ENCODE measurements around the gene SYTL3. TPM values are rescaled to one million over a fixed set of nuclear protein-coding genes. Genes with fewer than 3 reads are reported as not detected.

The SYTL3 gene
- total and polyA plus RNA-seq, 9 of the 15 experiments (the other 6 are each of a cell fraction or from before 2014, with no cell fraction given), result 0.04 to 0.46 (median 0.17) TPM; not detected in 1

- FAIRE-seq (peak; percentile 67), ATAC-seq (peak; percentile 28), DNase-seq (ENCODE audit: extremely low read depth in 1 of 4, low spot score in 3 of 4) (no peak)
- 9% methylated on average over 27 of the region's 27 CpGs for WGBS (ENCODE audit: insufficient coverage, low coverage, missing lambda C conversion rate)
- Histone ChIP-seq H3K36me3 (ENCODE audit: control insufficient read depth, insufficient read depth, low read length) (no peaks in the 10 kb centered on the region), H3K9me1 (ENCODE audit: control insufficient read depth, insufficient read depth, low read length) (no peaks in the 10 kb centered on the region), H3K9me3 (replicated peaks; ENCODE audit: control insufficient read depth, insufficient read depth, low read depth, low read length) (no peaks in the 10 kb centered on the region), H4K20me1 (replicated peaks; ENCODE audit: control insufficient read depth, insufficient read depth, low read length) (peaks cover 4% of the 10 kb centered on the region), H3K27me3 (ENCODE audit: control insufficient read depth in 2 of 2, insufficient read depth in 2 of 2, low read length in 2 of 2) (peaks cover 64 to 74% of the 10 kb centered on the region in 2 experiments), H3K9ac (ENCODE audit: insufficient read depth in 1 of 2, low read depth in 2 of 2, low read length in 2 of 2) (no peak overlapping the region), H3K4me1 (replicated peaks in 1 of 2; ENCODE audit: control insufficient read depth in 2 of 2, insufficient read depth in 2 of 2, low read length in 2 of 2) (peaks cover 0 to 3% of the 10 kb centered on the region in 2 experiments; a peak in 1 of 5 replicates), H3K4me3 (no peak overlapping the region), H2AFZ (ENCODE audit: low read depth, low read length) (0 out of 2 replicates have a peak overlapping the region, but pooled peaks have one; percentile 7), H3K27ac (ENCODE audit: extremely low read depth, low read depth, low read length) (no peak overlapping the region), H3K4me2 (ENCODE audit: insufficient read depth, low read length) (no peak overlapping the region), H3K79me2 (ENCODE audit: control insufficient read depth, insufficient read depth, low read length) (no peaks in the 10 kb centered on the region)
- TF ChIP-seq NR1H2 (CRISPR knock-in tag; IDR thresholded peaks at IDR 0.05), result no peak
- no peak for TF ChIP-seq NFIX (CRISPR knock-in tag; IDR thresholded peaks at IDR 0.05; ENCODE audit: low read depth)
- TF ChIP-seq CBX2 (IDR thresholded peaks at IDR 0.05; ENCODE audit: insufficient read depth, low read length, poor library complexity, severe bottlenecking), result peak; percentile 95
- no peak for TF ChIP-seq GTF2B (IDR thresholded peaks at IDR 0.05; ENCODE audit: extremely low read depth, insufficient read length)
- no peak for TF ChIP-seq NCOA1 (IDR thresholded peaks at IDR 0.05; ENCODE audit: low read depth)
- TF ChIP-seq EZH2 (IDR thresholded peaks at IDR 0.05; ENCODE audit: borderline replicate concordance, low read depth, low read length), result peak; percentile 12; the same call in 1 of the 2 replicates
- peak; percentile 52 for TF ChIP-seq ZFP36 (IDR thresholded peaks at IDR 0.05; ENCODE audit: low read depth, low read length, partially characterized antibody)
- no peak for TF ChIP-seq MBD2 (IDR thresholded peaks at IDR 0.05; ENCODE audit: borderline replicate concordance, low read depth)
- TF ChIP-seq ZNF184 (CRISPR knock-in tag; IDR thresholded peaks at IDR 0.05), result no peak
- peak; percentile 97 for TF ChIP-seq CBX8 (IDR thresholded peaks at IDR 0.05; ENCODE audit: borderline replicate concordance, extremely low read depth, low read depth, low read length, poor library complexity, severe bottlenecking)
- TF ChIP-seq TFAP4 (CRISPR knock-in tag; IDR thresholded peaks at IDR 0.05; ENCODE audit: borderline replicate concordance), result peak; percentile 24; the same call in 1 of the 2 replicates
- POLR2A ChIA-PET, result interaction anchor here (0.6 to 1.5 kb wide), 7 partner anchors 10 to 430 kb away, joined by 3 to 5 read pairs (median 3); partner anchors contain the start of genes DYNLT1 and RSPH3
- in situ Hi-C loops (cut with MboI) (no loop called here), intact Hi-C loops (cut with micrococcal nuclease) (no loop called here)
- CTCF ChIA-PET (ENCODE audit: low intra/inter-chr PET ratio), result interaction anchor here (0.7 to 0.9 kb wide), 2 partner anchors 309 to 442 kb away, joined by 3 read pairs; no protein-coding TSS in a partner anchor
- BruUV-seq (replicated peaks), result no TSS peak
These were observed 13.2 kb downstream of the SYTL3 start for GRCh38 chr6:158662954-158663624.

Measured in K562 (cell line).